Activated naive CD4-positive, alpha-beta T cell treated with anti-CD3 and anti-CD28 coated beads for 36 hours (primary cell): ENCODE measurements around the gene GLE1. TPM values are rescaled to one million over a fixed set of nuclear protein-coding genes. Genes with fewer than 3 reads are reported as not detected.

ENCODE experiments used
- CTCF ChIA-PET: fragments of 350-600 bp; sonication (Branson Sonifier 250); formaldehyde crosslinking; loops from one replicate; lab custom pipeline; 2021; ENCODE audit warnings: antibody characterized with exemption; lab: Charles Lee
- DNase-seq: peaks from one replicate; pipeline ENCODE4 v3.0.0-alpha.2; 2020
- H3K27ac Mint-ChIP-seq: one replicate; pipeline ENCODE4 v1.8.0; 2021; ENCODE audit warnings: mild to moderate bottlenecking, mixed read lengths
- H3K27me3 Mint-ChIP-seq: one replicate; pipeline ENCODE4 v1.8.0; 2021; ENCODE audit warnings: low read depth, mixed read lengths
- H3K36me3 Mint-ChIP-seq: one replicate; pipeline ENCODE4 v1.8.0; 2021; ENCODE audit warnings: low read depth, mixed read lengths
- H3K4me1 Mint-ChIP-seq: one replicate; pipeline ENCODE4 v1.8.0; 2021; ENCODE audit warnings: low read depth, mixed read lengths
- H3K4me3 Mint-ChIP-seq: one replicate; pipeline ENCODE4 v1.8.0; 2021; ENCODE audit warnings: mild to moderate bottlenecking, moderate library complexity, mixed read lengths
- H3K9me3 Mint-ChIP-seq: one replicate; pipeline ENCODE4 v1.8.0; 2021; ENCODE audit warnings: mixed read lengths
- intact Hi-C: fragments of 100-400 bp; cut with micrococcal nuclease; formaldehyde crosslinking; loops from one replicate; pipeline ENCODE4 v1.15.1; 2023
- total RNA-seq, 2 experiments: library from RNA; stranded (reverse); gene quantifications; one replicate each; pipeline ENCODE4 v1.2.3, GENCODE V29; 2021

Gene GLE1
- total RNA-seq, result 10 to 100 TPM; 48.7 to 51.6 TPM

- CTCF ChIA-PET, result interaction anchor here (0.6 to 1.2 kb wide), 5 partner anchors 46 to 142 kb away, joined by 3 read pairs; no protein-coding TSS in a partner anchor
- peak; percentile 96 for DNase-seq
- intact Hi-C loops, result loop anchor here (1.0 to 2.0 kb wide), 4 partner anchors 48 to 134 kb away; partner anchors contain the start of genes ODF2, SPTAN1 and URM1
- peak within 1 kb of the TSS; percentile 91 for H3K27ac Mint-ChIP-seq
- H3K27me3 Mint-ChIP-seq, result no peaks in the 10 kb centered on the region
- H3K9me3 Mint-ChIP-seq, result no peaks in the 10 kb centered on the region
- peaks cover 13% of the 10 kb centered on the region for H3K36me3 Mint-ChIP-seq
- H3K4me1 Mint-ChIP-seq, result peaks cover 26% of the 10 kb centered on the region
- H3K4me3 Mint-ChIP-seq, result peak within 1 kb of the TSS; percentile 92
Observed at GRCh38 chr9:128504485-128505413, at the start of gene GLE1. TSS of gene GLE1 (plus strand) at chr9:128504719. CDS start at chr9:128504806, 87 bp downstream.

DNA sequence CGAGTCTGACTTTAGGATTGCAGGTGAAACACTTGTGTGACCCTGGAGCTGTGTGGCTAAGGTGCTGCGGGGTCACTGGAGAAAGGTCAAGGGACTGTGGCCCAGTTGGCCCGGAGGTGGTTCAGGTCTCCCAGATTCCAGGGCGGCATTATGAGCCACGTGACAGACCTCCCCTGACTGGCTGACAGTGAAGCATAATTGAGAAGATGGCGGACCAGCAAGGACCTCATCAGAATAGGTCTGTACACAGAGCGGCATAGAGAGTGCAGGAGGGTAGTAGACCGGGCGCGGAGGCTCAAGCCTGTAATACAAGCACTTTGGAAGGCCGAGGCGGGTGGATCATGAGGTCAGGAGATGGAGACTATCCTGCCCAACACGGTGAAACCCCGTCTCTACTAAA is 49.5 kb upstream of the GLE1 start:
- DNase-seq, result no peak
- CTCF ChIA-PET, result interaction anchor here (1.0 kb wide), 1 partner anchor 16 kb away, joined by 3 read pairs; no protein-coding TSS in a partner anchor
- peak overlapping the region; percentile 90 for H3K4me3 Mint-ChIP-seq
- peaks cover 15% of the 10 kb centered on the region for H3K4me1 Mint-ChIP-seq
- H3K9me3 Mint-ChIP-seq, result no peaks in the 10 kb centered on the region
- no peaks in the 10 kb centered on the region for H3K27me3 Mint-ChIP-seq
- H3K36me3 Mint-ChIP-seq, result peaks cover 2% of the 10 kb centered on the region
- intact Hi-C loops, result loop anchor here (10.0 kb wide), 1 partner anchor 130 kb away; no protein-coding TSS in a partner anchor
- H3K27ac Mint-ChIP-seq, result no peak overlapping the region

DNA sequence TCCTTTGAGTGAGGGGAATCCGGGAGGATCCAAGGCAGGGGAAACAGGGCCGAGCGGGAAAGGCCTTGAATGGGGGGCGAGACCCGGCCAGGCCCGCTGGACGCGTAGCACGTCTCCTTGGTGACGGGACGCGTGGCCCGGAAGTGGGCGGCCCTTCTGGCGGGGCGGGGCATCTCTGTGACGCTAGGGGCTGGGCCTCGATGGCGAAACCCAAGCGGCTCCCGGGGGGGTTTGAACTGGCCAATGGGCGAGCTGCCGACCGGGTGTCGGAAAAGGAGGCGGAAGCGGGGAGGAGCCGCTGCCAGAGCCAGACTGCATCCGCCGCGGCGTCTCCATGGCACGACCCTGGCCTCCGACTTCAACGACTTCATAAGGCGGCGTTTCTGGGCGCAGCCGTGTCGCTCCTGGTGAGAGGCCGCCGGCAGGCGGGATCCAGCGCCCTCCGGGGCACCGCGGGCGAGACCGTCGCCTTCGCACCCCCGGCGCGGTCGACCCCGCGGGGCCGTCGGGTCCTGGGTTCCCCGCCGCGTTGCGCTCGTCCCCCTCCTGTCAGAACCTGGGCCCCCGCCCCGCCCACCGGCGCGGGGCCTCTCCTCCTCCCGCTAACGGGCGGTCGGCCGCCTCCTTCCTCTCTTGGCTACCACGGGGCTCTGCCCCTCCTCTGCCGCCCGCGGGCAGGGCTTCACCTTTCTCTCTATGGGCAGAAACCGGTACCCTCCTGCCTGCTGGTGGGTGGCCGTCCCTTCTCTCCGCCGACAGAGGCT is 48.5 kb upstream of the GLE1 start, which contains the start of gene ODF2:
Gene ODF2 (plus strand): TSS at position 158 of the 764 bp plus-strand sequence. CDS start 86 bp downstream, at position 244.
- intact Hi-C loops, result loop anchor here (1.0 to 10.0 kb wide), 10 partner anchors 49 to 388 kb away; partner anchors contain the start of genes COQ4, GLE1, SLC25A25 and SPOUT1

GRCh38 chr9:128456613-128457061 is 47.9 kb upstream of the GLE1 start:
- Mint-ChIP-seq H3K9me3 (no peaks in the 10 kb centered on the region), H3K27me3 (no peaks in the 10 kb centered on the region), H3K4me1 (peaks cover 15% of the 10 kb centered on the region), H3K27ac (peak overlapping the region; percentile 84), H3K4me3 (peak overlapping the region; percentile 90), H3K36me3 (peaks cover 11% of the 10 kb centered on the region)
- DNase-seq, result peak; percentile 77
- intact Hi-C loops, result loop anchor here (1.0 to 10.0 kb wide), 11 partner anchors 18 to 388 kb away; partner anchors contain the start of genes COQ4, GLE1, SLC25A25 and SPOUT1
- CTCF ChIA-PET, result interaction anchor here (1.3 kb wide), 1 partner anchor 49 kb away, joined by 3 read pairs; no protein-coding TSS in a partner anchor

More for the DNA sequence above, 48.5 kb upstream of the GLE1 start, which contains the start of gene ODF2:
- Mint-ChIP-seq H3K36me3 (peaks cover 9% of the 10 kb centered on the region), H3K27me3 (no peaks in the 10 kb centered on the region), H3K4me1 (peaks cover 15% of the 10 kb centered on the region), H3K9me3 (no peaks in the 10 kb centered on the region), H3K27ac (peak within 1 kb of the TSS; percentile 84), H3K4me3 (peak within 1 kb of the TSS; percentile 90)
- DNase-seq, result peak; percentile 99
- CTCF ChIA-PET, result no interaction called here

- H3K27me3 Mint-ChIP-seq, result no peaks in the 10 kb centered on the region
- intact Hi-C loops, result loop anchor here (1.0 to 10.0 kb wide), 5 partner anchors 19 to 228 kb away; partner anchors contain the start of genes GLE1 and URM1
- DNase-seq, result no peak
- CTCF ChIA-PET, result interaction anchor here (0.6 to 1.3 kb wide), 3 partner anchors 20 to 54 kb away, joined by 3 to 4 read pairs (median 3); no protein-coding TSS in a partner anchor
- H3K4me1 Mint-ChIP-seq, result peaks cover 15% of the 10 kb centered on the region
- peaks cover 13% of the 10 kb centered on the region for H3K36me3 Mint-ChIP-seq
- H3K4me3 Mint-ChIP-seq, result peak overlapping the region; percentile 90
- H3K9me3 Mint-ChIP-seq, result no peaks in the 10 kb centered on the region
- no peak overlapping the region for H3K27ac Mint-ChIP-seq
Observed at GRCh38 chr9:128457207-128457606, 47.3 kb upstream of the GLE1 start.

DNA sequence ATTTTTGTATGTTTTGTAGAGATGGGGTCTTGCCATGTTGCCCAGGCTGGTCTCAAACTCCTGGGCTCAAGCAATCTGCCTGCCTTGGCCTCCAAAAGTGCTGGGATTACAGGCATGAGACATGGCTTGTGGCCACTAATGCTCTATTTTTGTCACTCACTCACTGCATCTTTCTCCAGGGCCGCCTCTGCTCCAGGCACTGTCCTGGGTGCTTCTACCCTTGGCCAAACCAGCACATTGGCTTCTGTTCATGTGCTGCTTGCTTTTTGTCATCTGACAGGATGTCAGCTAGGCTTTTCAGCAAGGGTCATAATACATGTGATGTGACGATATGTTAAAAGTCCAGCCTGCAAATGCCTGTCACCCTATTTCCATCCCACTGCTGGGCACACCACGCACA is 45.5 kb upstream of the GLE1 start:
- Mint-ChIP-seq H3K4me1 (peaks cover 15% of the 10 kb centered on the region), H3K9me3 (no peaks in the 10 kb centered on the region), H3K36me3 (peaks cover 22% of the 10 kb centered on the region), H3K4me3 (no peak overlapping the region), H3K27ac (no peak overlapping the region), H3K27me3 (no peaks in the 10 kb centered on the region)
- CTCF ChIA-PET, result interaction anchor here (0.6 to 2.6 kb wide), 4 partner anchors 20 to 46 kb away, joined by 3 to 8 read pairs (median 3); partner anchors contain the start of gene GLE1
- no peak for DNase-seq
- intact Hi-C loops, result loop anchor here (10.0 kb wide), 1 partner anchor 126 kb away; no protein-coding TSS in a partner anchor

GRCh38 chr9:128469070-128469469 is 35.4 kb upstream of the GLE1 start:
- no peaks in the 10 kb centered on the region for H3K9me3 Mint-ChIP-seq
- no peak overlapping the region for H3K27ac Mint-ChIP-seq
- no peaks in the 10 kb centered on the region for H3K4me1 Mint-ChIP-seq
- intact Hi-C loops, result no loop called here
- H3K36me3 Mint-ChIP-seq, result peaks cover 26% of the 10 kb centered on the region
- no peak for DNase-seq
- no peak overlapping the region for H3K4me3 Mint-ChIP-seq
- H3K27me3 Mint-ChIP-seq, result no peaks in the 10 kb centered on the region
- CTCF ChIA-PET, result no interaction called here

DNA sequence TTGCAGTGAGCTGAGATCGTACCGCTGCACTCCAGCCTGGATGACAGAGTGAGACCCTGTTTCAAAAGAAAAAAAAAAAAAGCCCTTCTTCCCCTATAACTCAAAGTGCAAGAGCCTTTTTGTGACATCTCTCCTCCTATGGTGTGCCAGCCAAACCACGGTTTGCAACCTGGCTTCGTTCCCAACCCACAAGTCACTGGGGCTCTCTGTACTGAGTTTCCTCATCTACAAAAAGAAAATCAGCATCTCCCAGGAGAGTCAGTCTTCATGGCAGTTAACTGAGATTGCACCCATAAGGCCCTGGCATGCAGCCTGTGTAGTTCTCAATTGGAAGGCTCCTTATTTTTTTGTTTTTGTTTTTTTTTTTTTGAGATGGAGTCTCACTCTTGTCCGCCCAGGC is 34.0 kb upstream of the GLE1 start:
- no peak overlapping the region for H3K27ac Mint-ChIP-seq
- H3K36me3 Mint-ChIP-seq, result peaks cover 36% of the 10 kb centered on the region
- CTCF ChIA-PET, result no interaction called here
- intact Hi-C loops, result no loop called here
- peak; percentile 12 for DNase-seq
- no peaks in the 10 kb centered on the region for H3K27me3 Mint-ChIP-seq
- H3K4me1 Mint-ChIP-seq, result no peaks in the 10 kb centered on the region
- no peaks in the 10 kb centered on the region for H3K9me3 Mint-ChIP-seq
- no peak overlapping the region for H3K4me3 Mint-ChIP-seq

DNA sequence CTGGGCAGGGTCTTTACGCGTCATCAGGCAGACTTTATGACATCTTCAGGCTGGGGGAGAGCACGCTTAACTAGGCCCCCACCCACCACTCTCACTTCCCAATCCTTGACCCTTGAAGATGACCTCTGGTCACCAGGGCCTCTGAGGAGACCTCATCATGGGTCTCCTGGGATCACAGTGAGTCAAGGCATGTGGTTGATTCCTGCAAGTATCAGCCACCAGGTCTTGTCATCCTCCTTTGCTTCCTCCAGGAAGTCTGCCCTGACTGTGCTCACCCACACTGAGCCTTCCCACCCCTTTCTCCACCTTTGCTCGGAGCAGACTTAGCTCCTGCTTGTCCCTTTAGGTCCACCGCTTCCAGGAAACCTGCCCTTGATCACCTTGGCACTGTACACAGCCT is 31.4 kb upstream of the GLE1 start:
- no peak overlapping the region for H3K4me3 Mint-ChIP-seq
- CTCF ChIA-PET, result no interaction called here
- peaks cover 37% of the 10 kb centered on the region for H3K36me3 Mint-ChIP-seq
- DNase-seq, result no peak
- H3K4me1 Mint-ChIP-seq, result no peaks in the 10 kb centered on the region
- no peaks in the 10 kb centered on the region for H3K27me3 Mint-ChIP-seq
- intact Hi-C loops, result no loop called here
- no peaks in the 10 kb centered on the region for H3K9me3 Mint-ChIP-seq
- H3K27ac Mint-ChIP-seq, result no peak overlapping the region

DNA sequence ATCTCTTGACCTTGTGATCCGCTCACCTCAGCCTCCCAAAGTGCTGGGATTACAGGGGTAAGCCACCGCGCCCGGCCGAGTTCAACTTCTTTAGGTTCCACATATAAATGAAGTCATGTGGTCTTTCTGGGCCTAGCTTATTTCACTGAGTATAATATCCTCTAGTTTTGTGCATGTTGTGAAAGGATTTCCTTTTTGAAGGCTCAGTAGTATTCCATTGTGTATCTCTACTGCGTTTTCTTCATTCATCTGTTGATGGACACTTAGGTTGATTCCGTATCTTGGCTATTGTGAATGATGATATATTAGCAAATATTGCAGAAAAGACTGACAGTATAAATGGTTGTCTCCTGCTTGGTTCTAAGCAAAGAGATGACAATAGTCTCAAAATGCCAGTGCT is 28.7 kb upstream of the GLE1 start:
- DNase-seq, result no peak
- H3K4me1 Mint-ChIP-seq, result no peaks in the 10 kb centered on the region
- no peak overlapping the region for H3K27ac Mint-ChIP-seq
- peaks cover 39% of the 10 kb centered on the region for H3K36me3 Mint-ChIP-seq
- H3K9me3 Mint-ChIP-seq, result no peaks in the 10 kb centered on the region
- no peaks in the 10 kb centered on the region for H3K27me3 Mint-ChIP-seq
- no peak overlapping the region for H3K4me3 Mint-ChIP-seq
- CTCF ChIA-PET, result no interaction called here
- intact Hi-C loops, result no loop called here

DNA sequence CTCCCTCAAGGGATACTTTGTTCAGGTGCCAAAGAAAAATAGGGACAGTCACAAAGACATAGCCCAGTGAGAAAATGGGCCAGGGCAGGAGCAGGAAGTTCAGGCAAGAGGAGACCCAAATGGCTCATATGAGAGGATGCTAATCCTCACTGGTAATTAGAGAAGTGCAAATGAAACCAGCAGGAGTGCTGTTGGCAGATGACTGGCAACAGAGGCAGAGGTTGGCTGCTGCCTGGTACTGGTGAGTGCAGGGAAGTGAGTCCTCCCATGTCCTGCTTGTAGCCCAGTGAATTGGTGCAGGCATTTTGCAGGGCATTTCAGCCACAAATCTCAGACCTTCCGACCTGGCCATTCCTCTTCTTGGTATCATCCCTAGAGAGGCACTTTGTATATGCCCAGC is 25.3 kb upstream of the GLE1 start:
- Mint-ChIP-seq H3K9me3 (no peaks in the 10 kb centered on the region), H3K27ac (no peak overlapping the region), H3K4me3 (no peak overlapping the region), H3K4me1 (no peaks in the 10 kb centered on the region), H3K36me3 (peaks cover 41% of the 10 kb centered on the region), H3K27me3 (no peaks in the 10 kb centered on the region)
- intact Hi-C loops, result no loop called here
- no peak for DNase-seq
- CTCF ChIA-PET, result no interaction called here
